CD8-positive, alpha-beta memory T cell (primary cell): Measurements from ENCODE around the gene GIGYF1. TPM values are rescaled to one million over a fixed set of nuclear protein-coding genes. Genes with fewer than 3 reads are reported as not detected.

ENCODE experiments used
- CTCF ChIA-PET: fragments of 350-600 bp; sonication (Branson Sonifier 250); formaldehyde crosslinking; loops from one replicate; lab custom pipeline; 2021; ENCODE audit warnings: antibody characterized with exemption; lab: Charles Lee
- POLR2A ChIA-PET: fragments of 350-600 bp; sonication (Branson Sonifier 250); formaldehyde crosslinking; loops from one replicate; lab custom pipeline; 2021; ENCODE audit warnings: antibody characterized with exemption; lab: Charles Lee
- DNase-seq, 5 donors: peaks; one replicate each; pipeline versions ENCODE4 v3.0.0 to v3.0.0-alpha.2; 2020 to 2022; ENCODE audit warnings: mixed read lengths in 1 of 5
- H3K27ac ChIP-seq: one replicate; pipeline ENCODE4 v1.7.0; 2013; ENCODE audit warnings: low read depth, mild to moderate bottlenecking, low read length, moderate library complexity
- H3K27me3 ChIP-seq: 2 replicates; pipeline ENCODE4 v1.7.0; 2013; ENCODE audit warnings: low read length, mild to moderate bottlenecking; ENCODE audit not compliant: insufficient read depth, poor library complexity, severe bottlenecking
- H3K36me3 ChIP-seq: 2 replicates; pipeline ENCODE4 v1.7.0; 2013; ENCODE audit warnings: mild to moderate bottlenecking, low read length, moderate library complexity; ENCODE audit not compliant: insufficient read depth
- H3K4me1 ChIP-seq: 2 replicates; pipeline ENCODE4 v1.7.0; 2013; ENCODE audit warnings: mild to moderate bottlenecking, low read length, moderate library complexity; ENCODE audit not compliant: insufficient read depth
- H3K4me3 ChIP-seq: 2 replicates; pipeline ENCODE4 v1.7.0; 2013; ENCODE audit warnings: mild to moderate bottlenecking, low read length
- H3K9me3 ChIP-seq: 2 replicates; pipeline ENCODE4 v1.7.0; 2013; ENCODE audit warnings: mild to moderate bottlenecking, low read length
- H3K27ac Mint-ChIP-seq, 8 donors: one replicate each; pipeline ENCODE4 v1.8.0; 2020 to 2021; ENCODE audit warnings: mixed read lengths in 8 of 8, mild to moderate bottlenecking in 6 of 8, inconsistent platforms in 3 of 8, moderate library complexity in 3 of 8
- H3K27me3 Mint-ChIP-seq, 2 donors: one replicate each; pipeline ENCODE4 v1.8.0; 2020 to 2021; ENCODE audit warnings: mixed read lengths in 2 of 2, mild to moderate bottlenecking in 1 of 2, moderate library complexity in 1 of 2
- H3K36me3 Mint-ChIP-seq, 3 donors: one replicate each; pipeline ENCODE4 v1.8.0; 2020 to 2021; ENCODE audit warnings: mixed read lengths in 3 of 3, inconsistent platforms in 1 of 3, mild to moderate bottlenecking in 1 of 3
- H3K4me1 Mint-ChIP-seq, 3 donors: one replicate each; pipeline ENCODE4 v1.8.0; 2020 to 2021; ENCODE audit warnings: mixed read lengths in 3 of 3, inconsistent platforms in 1 of 3, mild to moderate bottlenecking in 1 of 3
- H3K4me3 Mint-ChIP-seq, 7 donors: one replicate each; pipeline ENCODE4 v1.8.0; 2020 to 2021; ENCODE audit warnings: mixed read lengths in 7 of 7, mild to moderate bottlenecking in 6 of 7, moderate library complexity in 4 of 7, inconsistent platforms in 2 of 7
- H3K9me3 Mint-ChIP-seq, 5 donors: one replicate each; pipeline ENCODE4 v1.8.0; 2020 to 2022; ENCODE audit warnings: mixed read lengths in 5 of 5, mild to moderate bottlenecking in 3 of 5, moderate library complexity in 2 of 5, inconsistent platforms in 1 of 5
- polyA plus RNA-seq: library from polyadenylated mRNA; unstranded; fragments of 300-500 nt; fragmentation: Illumina TruSeq; gene quantifications from one replicate; pipeline ENCODE4 v1.2.3, GENCODE V29; 2021
- total RNA-seq, 2 experiments: library from RNA; stranded (reverse); gene quantifications; one replicate each; pipeline ENCODE4 v1.2.3, GENCODE V29; 2021

The GIGYF1 gene
- total and polyA plus RNA-seq, 3 experiments from 2014 or later = 3.2 to 54.7 (median 51.4) TPM

GRCh38 chr7:100677308-100678267 lies 16.5 kb downstream of the GIGYF1 start:
- no peak overlapping the region for H3K27ac ChIP-seq
- peaks cover 0 to 62% (median 0%) of the 10 kb centered on the region in 3 donors for H3K36me3 Mint-ChIP-seq
- peak overlapping the region; percentile 63 to 99 (median 88) for H3K27ac Mint-ChIP-seq
- peaks cover 28% of the 10 kb centered on the region for H3K36me3 ChIP-seq
- peaks cover 28 to 51% (median 33%) of the 10 kb centered on the region in 3 donors for H3K4me1 Mint-ChIP-seq
- peaks cover 0 to 1% (median 0%) of the 10 kb centered on the region in 5 donors for H3K9me3 Mint-ChIP-seq
- ChIA-PET CTCF (interaction anchor here (0.8 to 8.8 kb wide), 4 partner anchors 15 to 174 kb away, joined by 3 to 91 read pairs (median 10); partner anchors contain the start of genes GIGYF1, POP7 and SLC12A9), POLR2A (interaction anchor here (0.5 to 3.3 kb wide), 6 partner anchors 15 to 103 kb away, joined by 3 to 14 read pairs (median 4); partner anchors contain the start of genes FBXO24, LRCH4, MOSPD3 and PCOLCE)
- H3K4me3 ChIP-seq = no peak overlapping the region
- no peaks in the 10 kb centered on the region for H3K27me3 ChIP-seq
- H3K4me3 Mint-ChIP-seq = peak overlapping the region; percentile 28 to 84 (median 67)
- no peak for DNase-seq
- peaks cover 0 to 6% of the 10 kb centered on the region in 2 donors for H3K27me3 Mint-ChIP-seq
- no peaks in the 10 kb centered on the region for H3K9me3 ChIP-seq
- peaks cover 31% of the 10 kb centered on the region for H3K4me1 ChIP-seq

GRCh38 chr7:100676501-100677306 lies 17.3 kb downstream of the GIGYF1 start:
- H3K27me3 ChIP-seq = no peaks in the 10 kb centered on the region
- H3K27ac Mint-ChIP-seq = peak overlapping the region; percentile 86 to 99 (median 92)
- ChIA-PET CTCF (interaction anchor here (0.8 to 8.8 kb wide), 4 partner anchors 16 to 175 kb away, joined by 3 to 91 read pairs (median 10); partner anchors contain the start of genes GIGYF1, POP7 and SLC12A9), POLR2A (interaction anchor here (0.5 to 3.3 kb wide), 8 partner anchors 13 to 248 kb away, joined by 3 to 14 read pairs (median 4); partner anchors contain the start of genes FBXO24, LRCH4, MOSPD3 and ZCWPW1)
- H3K4me3 Mint-ChIP-seq = peak overlapping the region; percentile 76 to 98 (median 93)
- H3K27ac ChIP-seq = peak overlapping the region; percentile 89
- H3K36me3 ChIP-seq = peaks cover 28% of the 10 kb centered on the region
- H3K9me3 Mint-ChIP-seq = peaks cover 0 to 1% (median 0%) of the 10 kb centered on the region in 5 donors
- peaks cover 0 to 6% of the 10 kb centered on the region in 2 donors for H3K27me3 Mint-ChIP-seq
- peak in 1 of 5 donors; percentile 58 for DNase-seq
- H3K36me3 Mint-ChIP-seq = peaks cover 0 to 54% (median 0%) of the 10 kb centered on the region in 3 donors
- peaks cover 27 to 50% (median 33%) of the 10 kb centered on the region in 3 donors for H3K4me1 Mint-ChIP-seq
- H3K4me3 ChIP-seq = no peak overlapping the region
- H3K4me1 ChIP-seq = peaks cover 29% of the 10 kb centered on the region
- no peaks in the 10 kb centered on the region for H3K9me3 ChIP-seq

GRCh38 chr7:100675581-100676350 lies 18.3 kb downstream of the GIGYF1 start:
- peaks cover 0 to 1% (median 0%) of the 10 kb centered on the region in 5 donors for H3K9me3 Mint-ChIP-seq
- Histone ChIP-seq H3K27me3 (no peaks in the 10 kb centered on the region), H3K4me3 (peak overlapping the region; percentile 56), H3K27ac (peak overlapping the region; percentile 89), H3K4me1 (peaks cover 23% of the 10 kb centered on the region), H3K36me3 (peaks cover 28% of the 10 kb centered on the region), H3K9me3 (no peaks in the 10 kb centered on the region)
- peak overlapping the region; percentile 92 to 99 (median 94) for H3K27ac Mint-ChIP-seq
- peak; percentile 89 to 98 (median 93) for DNase-seq
- H3K4me1 Mint-ChIP-seq = peaks cover 20 to 41% (median 28%) of the 10 kb centered on the region in 3 donors
- peak overlapping the region; percentile 88 to 98 (median 93) for H3K4me3 Mint-ChIP-seq
- peaks cover 0 to 49% (median 0%) of the 10 kb centered on the region in 3 donors for H3K36me3 Mint-ChIP-seq
- CTCF ChIA-PET = interaction anchor here (1.4 to 8.8 kb wide), 4 partner anchors 17 to 176 kb away, joined by 3 to 91 read pairs (median 13); partner anchors contain the start of genes GIGYF1, POP7 and SLC12A9
- H3K27me3 Mint-ChIP-seq = peaks cover 0 to 6% of the 10 kb centered on the region in 2 donors
- POLR2A ChIA-PET = interaction anchor here (0.6 to 3.3 kb wide), 8 partner anchors 14 to 247 kb away, joined by 3 to 14 read pairs (median 4); partner anchors contain the start of genes FBXO24, LRCH4, MOSPD3 and POP7

- POLR2A ChIA-PET = interaction anchor here (1.1 to 3.3 kb wide), 8 partner anchors 15 to 246 kb away, joined by 3 to 14 read pairs (median 8); partner anchors contain the start of genes AGFG2, FBXO24, LRCH4 and MEPCE
- Histone ChIP-seq H3K4me3 (peak overlapping the region; percentile 84), H3K4me1 (peaks cover 16% of the 10 kb centered on the region), H3K27ac (peak overlapping the region; percentile 89), H3K9me3 (no peaks in the 10 kb centered on the region), H3K36me3 (peaks cover 28% of the 10 kb centered on the region), H3K27me3 (no peaks in the 10 kb centered on the region)
- DNase-seq = peak in 1 of 5 donors; percentile 48
- Mint-ChIP-seq H3K27me3 (peaks cover 0 to 6% of the 10 kb centered on the region in 2 donors), H3K4me3 (peak overlapping the region; percentile 93 to 98 (median 95)), H3K9me3 (peaks cover 0 to 1% (median 0%) of the 10 kb centered on the region in 5 donors), H3K36me3 (peaks cover 0 to 42% (median 0%) of the 10 kb centered on the region in 3 donors), H3K27ac (peak overlapping the region in 3 of 8 donors; percentile 96 to 99 (median 97)), H3K4me1 (peaks cover 18 to 35% (median 21%) of the 10 kb centered on the region in 3 donors)
- CTCF ChIA-PET = interaction anchor here (0.8 to 1.9 kb wide), 5 partner anchors 17 to 103 kb away, joined by 3 to 8 read pairs (median 3); partner anchors contain the start of gene POP7
Observed at GRCh38 chr7:100675105-100675451, 19.0 kb downstream of the GIGYF1 start.

GRCh38 chr7:100674411-100675104 lies 19.5 kb downstream of the GIGYF1 start:
- Mint-ChIP-seq H3K4me1 (peaks cover 16 to 29% (median 18%) of the 10 kb centered on the region in 3 donors), H3K27me3 (peaks cover 0 to 6% of the 10 kb centered on the region in 2 donors), H3K36me3 (peaks cover 0 to 37% (median 0%) of the 10 kb centered on the region in 3 donors), H3K4me3 (peak overlapping the region; percentile 92 to 98 (median 95)), H3K27ac (peak overlapping the region; percentile 95 to 98 (median 96)), H3K9me3 (peaks cover 0 to 1% (median 0%) of the 10 kb centered on the region in 5 donors)
- Histone ChIP-seq H3K4me3 (peak overlapping the region; percentile 84), H3K27me3 (no peaks in the 10 kb centered on the region), H3K27ac (peak overlapping the region; percentile 89), H3K4me1 (peaks cover 15% of the 10 kb centered on the region), H3K36me3 (peaks cover 28% of the 10 kb centered on the region), H3K9me3 (no peaks in the 10 kb centered on the region)
- CTCF ChIA-PET = interaction anchor here (0.7 to 1.9 kb wide), 6 partner anchors 17 to 103 kb away, joined by 3 to 8 read pairs (median 3); partner anchors contain the start of gene POP7
- POLR2A ChIA-PET = interaction anchor here (0.6 to 3.3 kb wide), 8 partner anchors 7 to 245 kb away, joined by 3 to 14 read pairs (median 6); partner anchors contain the start of genes AGFG2, FBXO24, LRCH4 and MEPCE
- peak in 4 of 5 donors; percentile 23 to 59 (median 46) for DNase-seq

- H3K4me1 Mint-ChIP-seq = peaks cover 12 to 24% (median 13%) of the 10 kb centered on the region in 3 donors
- Histone ChIP-seq H3K9me3 (no peaks in the 10 kb centered on the region), H3K27ac (peak overlapping the region; percentile 89), H3K36me3 (peaks cover 23% of the 10 kb centered on the region), H3K27me3 (no peaks in the 10 kb centered on the region), H3K4me3 (peak overlapping the region; percentile 84), H3K4me1 (peaks cover 15% of the 10 kb centered on the region)
- ChIA-PET POLR2A (interaction anchor here (0.6 to 3.3 kb wide), 8 partner anchors 8 to 245 kb away, joined by 3 to 14 read pairs (median 6); partner anchors contain the start of genes AGFG2, FBXO24, LRCH4 and MEPCE), CTCF (interaction anchor here (0.7 to 1.9 kb wide), 4 partner anchors 31 to 89 kb away, joined by 3 to 8 read pairs (median 4); partner anchors contain the start of gene POP7)
- H3K27me3 Mint-ChIP-seq = peaks cover 0 to 6% of the 10 kb centered on the region in 2 donors
- H3K27ac Mint-ChIP-seq = peak overlapping the region; percentile 95 to 98 (median 96)
- peak in 3 of 5 donors; percentile 34 to 66 (median 39) for DNase-seq
- H3K9me3 Mint-ChIP-seq = peaks cover 0 to 1% (median 0%) of the 10 kb centered on the region in 5 donors
- peak overlapping the region; percentile 92 to 98 (median 95) for H3K4me3 Mint-ChIP-seq
- H3K36me3 Mint-ChIP-seq = peaks cover 0 to 31% (median 0%) of the 10 kb centered on the region in 3 donors
Observed at GRCh38 chr7:100673942-100674410, 20.1 kb downstream of the GIGYF1 start.
